SJSA1 (cell line): ENCODE data around the gene ARHGEF4. TPM values are rescaled to one million over a fixed set of nuclear protein-coding genes. Genes with fewer than 3 reads are reported as not detected.

Experiments used
- DNase-seq, 2 experiments: peaks; one replicate each; pipeline ENCODE4 v3.0.0-alpha.2; 2015 to 2020; ENCODE audit warnings: low spot score in 2 of 2, low read depth in 1 of 2
- H3K27ac ChIP-seq: fragments of 250-450 bp; sonication (Bioruptor Pico); 2 replicates; pipeline ENCODE4 v1.5.1; 2020; ENCODE audit warnings: mild to moderate bottlenecking, moderate library complexity
- H3K27me3 ChIP-seq: fragments of 250-450 bp; sonication (Bioruptor Pico); replicated peaks from 2 replicates; pipeline ENCODE4 v1.5.1; 2020; ENCODE audit warnings: mild to moderate bottlenecking, moderate library complexity
- H3K36me3 ChIP-seq: fragments of 250-450 bp; sonication (Bioruptor Pico); 2 replicates; pipeline ENCODE4 v1.5.1; 2020; ENCODE audit warnings: mild to moderate bottlenecking
- H3K4me1 ChIP-seq: fragments of 250-450 bp; sonication (Bioruptor Pico); replicated peaks from 2 replicates; pipeline ENCODE4 v1.6.1; 2021; ENCODE audit warnings: mild to moderate bottlenecking
- H3K4me3 ChIP-seq: fragments of 250-450 bp; sonication (Bioruptor Pico); 2 replicates; pipeline ENCODE4 v1.5.1; 2020; ENCODE audit warnings: mild to moderate bottlenecking
- H3K9me3 ChIP-seq: fragments of 250-450 bp; sonication (Bioruptor Pico); replicated peaks from 2 replicates; pipeline ENCODE4 v1.5.1; 2020; ENCODE audit warnings: mild to moderate bottlenecking
- total RNA-seq: library from RNA; depleted of rRNA; stranded (reverse); fragments of >200 nt; shearing (Covaris generic); gene quantifications from 2 replicates; pipeline ENCODE4 v1.2.3, GENCODE V29; 2014

Gene ARHGEF4
- total RNA-seq, 1 experiment from 2014 or later = 3.9 TPM

- no peaks in the 10 kb centered on the region for H3K4me1 ChIP-seq
- H3K27me3 ChIP-seq = 0 out of 2 replicates have a peak, but pooled peaks cover 3% of the 10 kb centered on the region
- no peak overlapping the region for H3K4me3 ChIP-seq
- H3K9me3 ChIP-seq = no peaks in the 10 kb centered on the region
- DNase-seq = no peak
- H3K27ac ChIP-seq = no peak overlapping the region
- no peaks in the 10 kb centered on the region for H3K36me3 ChIP-seq
These were observed 17.6 kb downstream of the ARHGEF4 start for GRCh38 chr2:130854301-130854700.

- no peaks in the 10 kb centered on the region; the same call in 1 of the 2 replicates for H3K9me3 ChIP-seq
- DNase-seq = no peak
- H3K4me3 ChIP-seq = no peak overlapping the region
- H3K27me3 ChIP-seq = no peaks in the 10 kb centered on the region
- no peaks in the 10 kb centered on the region for H3K36me3 ChIP-seq
- no peaks in the 10 kb centered on the region for H3K4me1 ChIP-seq
- no peak overlapping the region for H3K27ac ChIP-seq
These were observed 28.4 kb downstream of the ARHGEF4 start for GRCh38 chr2:130864830-130865800.

GRCh38 chr2:130869441-130870160 is 32.9 kb downstream of the ARHGEF4 start:
- H3K27ac ChIP-seq = no peak overlapping the region
- no peak for DNase-seq
- no peaks in the 10 kb centered on the region for H3K36me3 ChIP-seq
- no peak overlapping the region for H3K4me3 ChIP-seq
- H3K4me1 ChIP-seq = no peaks in the 10 kb centered on the region
- no peaks in the 10 kb centered on the region; the same call in 1 of the 2 replicates for H3K9me3 ChIP-seq
- H3K27me3 ChIP-seq = no peaks in the 10 kb centered on the region

GRCh38 chr2:130870161-130870485 is 33.4 kb downstream of the ARHGEF4 start:
- H3K27ac ChIP-seq = no peak overlapping the region
- no peak for DNase-seq
- no peaks in the 10 kb centered on the region for H3K27me3 ChIP-seq
- no peaks in the 10 kb centered on the region; the same call in 1 of the 2 replicates for H3K9me3 ChIP-seq
- H3K4me3 ChIP-seq = no peak overlapping the region
- no peaks in the 10 kb centered on the region for H3K36me3 ChIP-seq
- no peaks in the 10 kb centered on the region for H3K4me1 ChIP-seq

- Histone ChIP-seq H3K27ac (no peak overlapping the region), H3K36me3 (no peaks in the 10 kb centered on the region)
- DNase-seq = no peak
These were observed 34.1 kb downstream of the ARHGEF4 start for GRCh38 chr2:130870779-130871178.

GRCh38 chr2:130871843-130872740 is 35.4 kb downstream of the ARHGEF4 start:
- H3K36me3 ChIP-seq = no peaks in the 10 kb centered on the region
- H3K4me3 ChIP-seq = no peak overlapping the region
- H3K27me3 ChIP-seq = no peaks in the 10 kb centered on the region
- no peak overlapping the region for H3K27ac ChIP-seq
- no peak for DNase-seq
- H3K4me1 ChIP-seq = no peaks in the 10 kb centered on the region
- H3K9me3 ChIP-seq = no peaks in the 10 kb centered on the region; the same call in 1 of the 2 replicates

More at GRCh38 chr2:130870779-130871178, 34.1 kb downstream of the ARHGEF4 start:
- Histone ChIP-seq H3K4me1 (no peaks in the 10 kb centered on the region), H3K4me3 (no peak overlapping the region), H3K9me3 (no peaks in the 10 kb centered on the region; the same call in 1 of the 2 replicates), H3K27me3 (no peaks in the 10 kb centered on the region)

- H3K4me1 ChIP-seq = no peaks in the 10 kb centered on the region
- H3K36me3 ChIP-seq = no peaks in the 10 kb centered on the region
- H3K27ac ChIP-seq = no peak overlapping the region
- H3K4me3 ChIP-seq = no peak overlapping the region
- DNase-seq = no peak
- H3K9me3 ChIP-seq = no peaks in the 10 kb centered on the region; the same call in 1 of the 2 replicates
- no peaks in the 10 kb centered on the region for H3K27me3 ChIP-seq
These were observed 36.0 kb downstream of the ARHGEF4 start for GRCh38 chr2:130872741-130873125.

- H3K27ac ChIP-seq = no peak overlapping the region
- H3K4me3 ChIP-seq = no peak overlapping the region
- no peaks in the 10 kb centered on the region; the same call in 1 of the 2 replicates for H3K9me3 ChIP-seq
- H3K4me1 ChIP-seq = no peaks in the 10 kb centered on the region
- H3K36me3 ChIP-seq = no peaks in the 10 kb centered on the region
- DNase-seq = peak; percentile 64 to 75
- H3K27me3 ChIP-seq = no peaks in the 10 kb centered on the region
These were observed 37.1 kb downstream of the ARHGEF4 start for GRCh38 chr2:130873700-130874346.

GRCh38 chr2:130874512-130874911 is 37.8 kb downstream of the ARHGEF4 start:
- H3K4me1 ChIP-seq = no peaks in the 10 kb centered on the region
- no peaks in the 10 kb centered on the region for H3K9me3 ChIP-seq
- H3K27ac ChIP-seq = no peak overlapping the region
- no peaks in the 10 kb centered on the region for H3K27me3 ChIP-seq
- no peak for DNase-seq
- H3K36me3 ChIP-seq = no peaks in the 10 kb centered on the region
- H3K4me3 ChIP-seq = no peak overlapping the region

GRCh38 chr2:130875935-130876334 is 39.2 kb downstream of the ARHGEF4 start:
- no peaks in the 10 kb centered on the region for H3K27me3 ChIP-seq
- no peak overlapping the region for H3K27ac ChIP-seq
- H3K4me1 ChIP-seq = no peaks in the 10 kb centered on the region

GRCh38 chr2:130877258-130877657 is 40.5 kb downstream of the ARHGEF4 start:
- Histone ChIP-seq H3K4me3 (no peak overlapping the region), H3K9me3 (0 out of 2 replicates have a peak, but pooled peaks cover 2% of the 10 kb centered on the region), H3K36me3 (no peaks in the 10 kb centered on the region), H3K27me3 (no peaks in the 10 kb centered on the region), H3K4me1 (no peaks in the 10 kb centered on the region), H3K27ac (no peak overlapping the region)
- no peak for DNase-seq

More at GRCh38 chr2:130875935-130876334, 39.2 kb downstream of the ARHGEF4 start:
- Histone ChIP-seq H3K4me3 (no peak overlapping the region), H3K36me3 (no peaks in the 10 kb centered on the region), H3K9me3 (0 out of 2 replicates have a peak, but pooled peaks cover 2% of the 10 kb centered on the region)
- no peak for DNase-seq

GRCh38 chr2:130878316-130878715 is 41.6 kb downstream of the ARHGEF4 start:
- Histone ChIP-seq H3K36me3 (no peaks in the 10 kb centered on the region), H3K27me3 (no peaks in the 10 kb centered on the region), H3K4me3 (no peak overlapping the region), H3K4me1 (no peaks in the 10 kb centered on the region), H3K27ac (no peak overlapping the region), H3K9me3 (0 out of 2 replicates have a peak, but pooled peaks cover 2% of the 10 kb centered on the region)
- DNase-seq = no peak

- no peak overlapping the region for H3K4me3 ChIP-seq
- H3K27ac ChIP-seq = no peak overlapping the region
- no peaks in the 10 kb centered on the region for H3K27me3 ChIP-seq
- no peaks in the 10 kb centered on the region for H3K4me1 ChIP-seq
- H3K9me3 ChIP-seq = 0 out of 2 replicates have a peak, but pooled peaks cover 2% of the 10 kb centered on the region
- DNase-seq = no peak
- no peaks in the 10 kb centered on the region for H3K36me3 ChIP-seq
These were observed 42.2 kb downstream of the ARHGEF4 start for GRCh38 chr2:130878933-130879332.
